H1 (cell line): Measurements from ENCODE around the gene SLC6A20. TPM values are rescaled to one million over a fixed set of nuclear protein-coding genes. Genes with fewer than 3 reads are reported as not detected.

Source experiments
- CTCF ChIA-PET: fragments of 300-600 bp; sonication (Branson Sonifier 250); formaldehyde crosslinking; loops from one replicate; lab custom pipeline; 2021; ENCODE audit not compliant: partially characterized antibody; lab: Charles Lee
- POLR2A ChIA-PET: fragments of 300-600 bp; sonication (Branson Sonifier 250); formaldehyde crosslinking; loops from one replicate; lab custom pipeline; 2021; ENCODE audit warnings: inconsistent platforms; ENCODE audit not compliant: partially characterized antibody; lab: Charles Lee
- DNase-seq, 2 experiments: peaks; one replicate each; pipeline versions ENCODE4 v3.0.0 to v3.0.0-alpha.2; 2010 to 2022; ENCODE audit warnings: low spot score in 2 of 2, low read depth in 1 of 2, mixed read lengths in 1 of 2
- FAIRE-seq: peaks from 2 replicates; lab custom pipeline; 2011; peaks lifted over from hg19 to GRCh38; lab: Jason Lieb, UNC
- H2AFZ ChIP-seq: 2 replicates; pipeline ENCODE4 v1.8.1; 2012; ENCODE audit warnings: low read length, inconsistent platforms
- H2AK5ac ChIP-seq: 2 replicates; pipeline ENCODE4 v1.6.1; 2013; ENCODE audit warnings: low read depth, low read length
- H2BK120ac ChIP-seq: replicated peaks from 2 replicates; pipeline ENCODE3; 2013; ENCODE audit warnings: low read depth, low read length, inconsistent platforms
- H2BK12ac ChIP-seq: 2 replicates; pipeline ENCODE4 v1.6.1; 2013; ENCODE audit warnings: low read depth, low read length
- H2BK15ac ChIP-seq: 2 replicates; pipeline ENCODE4 v1.6.1; 2013; ENCODE audit warnings: low read length
- H2BK20ac ChIP-seq: 2 replicates; pipeline ENCODE4 v1.6.1; 2013; ENCODE audit warnings: low read length
- H2BK5ac ChIP-seq: 2 replicates; pipeline ENCODE4 v1.6.1; 2013; ENCODE audit warnings: low read depth, low read length
- H3K14ac ChIP-seq: 2 replicates; pipeline ENCODE4 v1.6.1; 2013; ENCODE audit warnings: inconsistent platforms; ENCODE audit not compliant: insufficient read length
- H3K18ac ChIP-seq: 2 replicates; pipeline ENCODE4 v1.6.1; 2013; ENCODE audit warnings: low read length; ENCODE audit errors: extremely low read depth
- H3K23ac ChIP-seq: 2 replicates; pipeline ENCODE4 v1.6.1; 2013; ENCODE audit warnings: inconsistent platforms; ENCODE audit not compliant: insufficient read length
- H3K23me2 ChIP-seq: 2 replicates; pipeline ENCODE4 v1.6.1; 2013; ENCODE audit warnings: low read depth, low read length
- H3K27ac ChIP-seq: 2 replicates; pipeline ENCODE4 v1.6.1; 2011; ENCODE audit warnings: low read depth, low read length, inconsistent platforms
- H3K27me3 ChIP-seq, 4 experiments: replicated peaks in 1 of 4; 1 replicate in 1 of 4; 2 replicates in 3 of 4; pipeline versions ENCODE4 v1.6.1 to v1.8.1; 2011 to 2013; ENCODE audit warnings: low read length in 3 of 4, mild to moderate bottlenecking in 3 of 4, inconsistent platforms in 2 of 4, mixed read lengths in 2 of 4, moderate library complexity in 1 of 4; ENCODE audit not compliant: control insufficient read depth in 3 of 4, insufficient read depth in 3 of 4; ENCODE audit errors: extremely low read depth in 1 of 4
- H3K36me3 ChIP-seq, 4 experiments: 2 replicates each; pipeline versions ENCODE4 v1.6.1 to v1.8.1; 2011 to 2013; ENCODE audit warnings: mild to moderate bottlenecking in 4 of 4, low read length in 3 of 4, moderate library complexity in 2 of 4, control low read depth in 1 of 4, inconsistent platforms in 1 of 4; ENCODE audit not compliant: insufficient read depth in 4 of 4, control insufficient read depth in 2 of 4
- H3K4ac ChIP-seq: replicated peaks from 2 replicates; pipeline ENCODE3; 2013; ENCODE audit warnings: low read length, low read depth, mixed read lengths, inconsistent platforms; ENCODE audit not compliant: insufficient read length
- H3K4me1 ChIP-seq, 4 experiments: replicated peaks in 1 of 4; 1 replicate in 1 of 4; 2 replicates in 3 of 4; pipeline versions ENCODE4 v1.6.1 to v1.8.1; 2011 to 2013; ENCODE audit warnings: low read length in 3 of 4, inconsistent platforms in 2 of 4, mixed read lengths in 1 of 4; ENCODE audit not compliant: insufficient read depth in 4 of 4, control insufficient read depth in 3 of 4
- H3K4me2 ChIP-seq, 2 experiments: 2 replicates each; pipeline versions ENCODE4 v1.6.1 to v1.8.1; 2011 to 2013; ENCODE audit warnings: low read depth in 2 of 2, low read length in 2 of 2, control low read depth in 1 of 2, inconsistent platforms in 1 of 2, mild to moderate bottlenecking in 1 of 2; ENCODE audit not compliant: insufficient read depth in 1 of 2
- H3K4me3 ChIP-seq, 4 experiments: fragments of 200-600, 300-600 bp in 1 of 4; sonication (generic), shearing (Covaris generic), sonication (Bioruptor Twin) in 1 of 4; 2 replicates each; pipeline versions ENCODE4 v1.5.1 to v1.8.1; 2011 to 2016; ENCODE audit warnings: low read length in 4 of 4, low read depth in 3 of 4, control low read depth in 2 of 4, inconsistent platforms in 2 of 4, mild to moderate bottlenecking in 2 of 4, mixed read lengths in 1 of 4, moderate library complexity in 1 of 4; ENCODE audit not compliant: insufficient read depth in 2 of 4; ENCODE audit errors: extremely low read depth in 1 of 4
- H3K56ac ChIP-seq: replicated peaks from 2 replicates; pipeline ENCODE3; 2013; ENCODE audit warnings: low read depth, mild to moderate bottlenecking, mixed read lengths, low read length, inconsistent platforms; ENCODE audit not compliant: insufficient read length
- H3K79me1 ChIP-seq: 2 replicates; pipeline ENCODE4 v1.6.1; 2013; ENCODE audit warnings: low read depth, low read length, control low read depth
- H3K79me2 ChIP-seq, 2 experiments: 2 replicates each; pipeline versions ENCODE4 v1.6.1 to v1.8.1; 2012 to 2013; ENCODE audit warnings: low read length in 2 of 2, mild to moderate bottlenecking in 2 of 2, inconsistent platforms in 1 of 2; ENCODE audit not compliant: insufficient read depth in 2 of 2, control insufficient read depth in 1 of 2
- H3K9ac ChIP-seq, 4 experiments: replicated peaks in 1 of 4; 1 replicate in 1 of 4; 2 replicates in 3 of 4; pipeline versions ENCODE4 v1.6.1 to v1.8.1; 2011 to 2013; ENCODE audit warnings: low read depth in 3 of 4, low read length in 3 of 4, control low read depth in 2 of 4, mild to moderate bottlenecking in 2 of 4, moderate library complexity in 2 of 4, inconsistent platforms in 1 of 4; ENCODE audit errors: extremely low read depth in 1 of 4
- H3K9me3 ChIP-seq, 2 experiments: 2 replicates each; pipeline versions ENCODE4 v1.6.1 to v1.8.1; 2012 to 2013; ENCODE audit warnings: mild to moderate bottlenecking in 2 of 2, moderate library complexity in 2 of 2, control low read depth in 1 of 2, inconsistent platforms in 1 of 2, low read depth in 1 of 2, low read length in 1 of 2, mixed read lengths in 1 of 2; ENCODE audit not compliant: insufficient read depth in 2 of 2
- H4K20me1 ChIP-seq, 2 experiments: replicated peaks in 1 of 2; 2 replicates each; pipeline versions ENCODE3 to v1.8.1; 2011 to 2013; ENCODE audit warnings: inconsistent platforms in 2 of 2, low read length in 2 of 2, mild to moderate bottlenecking in 1 of 2; ENCODE audit not compliant: insufficient read depth in 2 of 2, control insufficient read depth in 1 of 2
- H4K5ac ChIP-seq: 2 replicates; pipeline ENCODE4 v1.6.1; 2013; ENCODE audit warnings: low read length, low read depth, mixed read lengths, inconsistent platforms; ENCODE audit not compliant: insufficient read length
- H4K8ac ChIP-seq: 2 replicates; pipeline ENCODE4 v1.8.0; 2013; ENCODE audit warnings: mild to moderate bottlenecking, moderate library complexity, low read length, inconsistent platforms; ENCODE audit not compliant: insufficient read depth; ENCODE audit errors: extremely low read depth
- H4K91ac ChIP-seq: replicated peaks from 2 replicates; pipeline ENCODE3; 2013; ENCODE audit warnings: low read length, mixed read lengths, inconsistent platforms; ENCODE audit not compliant: insufficient read length
- BACH1 ChIP-seq: IDR thresholded peaks from 2 replicates; pipeline ENCODE4 v1.6.1; 2012; ENCODE audit warnings: low read length, improper control_type of control experiment
- TAF1 ChIP-seq: IDR thresholded peaks from 2 replicates; pipeline ENCODE4 v1.6.1; 2011; ENCODE audit warnings: mild to moderate bottlenecking, low read depth, low read length
- TEAD4 ChIP-seq: IDR thresholded peaks from 2 replicates; pipeline ENCODE4 v1.6.1; 2012; ENCODE audit warnings: low read depth, low read length, inconsistent platforms, mixed read lengths
- WGBS, 2 experiments: shearing (Covaris generic) in 1 of 2; methylation state at CpG; one replicate each; pipeline versions ENCODE4 v1.1.6 to v1.1.7; 2013 to 2015; ENCODE audit warnings: low lambda C conversion rate in 2 of 2, mixed read lengths in 2 of 2, inconsistent platforms in 1 of 2, low coverage in 1 of 2, missing lambda C conversion rate in 1 of 2; ENCODE audit not compliant: insufficient replicate concordance in 2 of 2, insufficient coverage in 1 of 2, insufficient read length in 1 of 2; ENCODE audit errors: extremely low coverage in 1 of 2, missing lambda C conversion rate in 1 of 2; 5-methylcytosine and 5-hydroxymethylcytosine counted together
- polyA plus RNA-seq, 7 experiments: library from polyadenylated mRNA; depleted of rRNA in 3 of 7; stranded (reverse) in 5 of 7; unstranded in 2 of 7; fragments of >200 nt in 5 of 7; fragments of 200-250 nt in 2 of 7; gene quantifications; 1 replicate in 5 of 7; 2 replicates in 1 of 7; 4 replicates in 1 of 7; pipeline versions ENCODE4 v1.2.1 to v1.2.3, GENCODE V29; 2011 to 2013; ENCODE audit warnings: missing spikeins in 2 of 7, mixed read lengths in 2 of 7
- total RNA-seq: library from RNA; stranded (reverse); fragmentation: NEBNext Ultra II Directional; extraction: Animal tissue kit (Norgen Biotek cat#: 25700); gene quantifications from 2 replicates; pipeline ENCODE4 v1.2.1, GENCODE V29; 2021

SLC6A20 gene
- total and polyA plus RNA-seq, 2 of the 8 experiments (the other 6 are each of a cell fraction or from before 2014, with no cell fraction given), result 0.05 TPM; not detected in 1

DNA sequence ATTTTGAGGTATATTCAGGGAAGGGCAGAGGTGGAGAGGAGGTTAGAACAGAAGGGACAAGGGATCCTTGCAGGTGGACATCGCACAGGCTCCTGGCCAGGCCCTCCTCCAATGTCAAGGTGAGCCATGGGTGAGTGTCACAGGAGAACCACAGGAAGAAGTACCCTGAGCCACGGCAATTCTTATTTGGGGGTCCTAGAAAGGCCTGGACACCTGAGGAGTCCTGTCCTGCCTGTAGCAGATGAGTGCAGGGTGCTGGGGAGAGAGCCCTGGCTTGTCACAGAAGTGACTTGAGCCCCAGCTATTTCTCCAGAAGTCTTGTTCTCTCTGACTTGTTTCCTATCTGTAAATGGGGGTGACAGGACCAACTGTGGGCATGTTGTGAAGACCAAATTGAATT, 4.3 kb downstream of the SLC6A20 start:
- Histone ChIP-seq H3K79me2 (no peaks in the 10 kb centered on the region), H3K36me3 (no peaks in the 10 kb centered on the region), H2BK5ac (no peak overlapping the region), H3K18ac (no peak overlapping the region), H4K20me1 (peaks cover 0 to 2% of the 10 kb centered on the region in 2 experiments), H3K14ac (no peak overlapping the region), H3K56ac (no peak overlapping the region), H4K91ac (no peak overlapping the region), H3K4me1 (peaks cover 0 to 3% (median 0%) of the 10 kb centered on the region in 4 experiments; a peak in 2 of 7 replicates), H2AK5ac (no peak overlapping the region), H2BK20ac (no peak overlapping the region), H2BK15ac (no peak overlapping the region), H3K23me2 (peaks cover 2% of the 10 kb centered on the region; the same call in 1 of the 2 replicates), H4K8ac (no peak overlapping the region), H3K4me2 (no peak overlapping the region), H3K23ac (no peak overlapping the region), H4K5ac (no peak overlapping the region), H3K4me3 (no peak overlapping the region), H2BK120ac (no peak overlapping the region), H3K79me1 (no peaks in the 10 kb centered on the region), H3K27me3 (peaks cover 18 to 34% (median 29%) of the 10 kb centered on the region in 4 experiments), H3K4ac (no peak overlapping the region), H3K27ac (no peak overlapping the region), H2BK12ac (no peak overlapping the region), H3K9ac (no peak overlapping the region), H3K9me3 (0 out of 4 replicates have a peak, but pooled peaks cover 0 to 3% of the 10 kb centered on the region in 2 experiments), H2AFZ (no peak overlapping the region)
- DNase-seq (no peak), FAIRE-seq (no peak)
- TF ChIP-seq BACH1 (no peak), TAF1 (no peak), TEAD4 (no peak)
- 86% methylated on average over 2 of the region's 2 CpGs; no CpG with 5 or more reads in 1 of the 2 experiments for WGBS, 2 experiments
- ChIA-PET CTCF (interaction anchor here (1.5 kb wide), 1 partner anchor 756 kb away, joined by 3 read pairs; no protein-coding TSS in a partner anchor), POLR2A (no interaction called here)
